Trophoblast cell (in vitro differentiated cells and primary cell): ENCODE data around the gene PEX5.

ENCODE experiments used
- DNase-seq, 2 donors: peaks; one replicate each; pipeline ENCODE4 v3.0.0-alpha.2; 2016
- H2AFZ ChIP-seq: 2 replicates; pipeline ENCODE4 v1.6.1; 2013; ENCODE audit warnings: low read length, moderate library complexity, mild to moderate bottlenecking; ENCODE audit not compliant: insufficient read depth, poor library complexity
- H2AK5ac ChIP-seq: 2 replicates; pipeline ENCODE4 v1.6.1; 2013; ENCODE audit warnings: mild to moderate bottlenecking, low read length
- H2BK120ac ChIP-seq: 2 replicates; pipeline ENCODE4 v1.6.1; 2013; ENCODE audit warnings: low read length, mild to moderate bottlenecking, moderate library complexity; ENCODE audit not compliant: insufficient read depth, poor library complexity
- H2BK12ac ChIP-seq: 2 replicates; pipeline ENCODE4 v1.6.1; 2013; ENCODE audit warnings: mild to moderate bottlenecking, low read length, moderate library complexity
- H2BK5ac ChIP-seq: 2 replicates; pipeline ENCODE4 v1.6.1; 2013; ENCODE audit warnings: low read length, low read depth, moderate library complexity, mild to moderate bottlenecking; ENCODE audit not compliant: poor library complexity
- H3K14ac ChIP-seq: 2 replicates; pipeline ENCODE4 v1.6.1; 2013; ENCODE audit warnings: mild to moderate bottlenecking, low read length
- H3K18ac ChIP-seq: 2 replicates; pipeline ENCODE4 v1.6.1; 2013; ENCODE audit warnings: mild to moderate bottlenecking, low read length
- H3K23ac ChIP-seq: 2 replicates; pipeline ENCODE4 v1.6.1; 2013; ENCODE audit warnings: low read length
- H3K27ac ChIP-seq: 2 replicates; pipeline ENCODE4 v1.5.1; 2013; ENCODE audit warnings: low read depth, mild to moderate bottlenecking, inconsistent platforms, low read length, moderate library complexity
- H3K27me3 ChIP-seq: 2 replicates; pipeline ENCODE4 v1.6.1; 2013; ENCODE audit warnings: inconsistent platforms, mild to moderate bottlenecking, low read length, moderate library complexity; ENCODE audit not compliant: insufficient read depth
- H3K36me3 ChIP-seq, 2 experiments: 1 replicate in 1 of 2; 2 replicates in 1 of 2; pipeline ENCODE4 v1.6.1; 2013; ENCODE audit warnings: low read length in 2 of 2, mild to moderate bottlenecking in 2 of 2, moderate library complexity in 1 of 2; ENCODE audit not compliant: insufficient read depth in 2 of 2, control insufficient read depth in 1 of 2
- H3K4ac ChIP-seq: 2 replicates; pipeline ENCODE4 v1.6.1; 2013; ENCODE audit warnings: low read depth, mild to moderate bottlenecking, low read length, moderate library complexity
- H3K4me1 ChIP-seq, 2 experiments: 1 replicate in 1 of 2; 2 replicates in 1 of 2; pipeline ENCODE4 v1.6.1; 2013; ENCODE audit warnings: low read length in 2 of 2, mild to moderate bottlenecking in 2 of 2, moderate library complexity in 1 of 2; ENCODE audit not compliant: insufficient read depth in 2 of 2, control insufficient read depth in 1 of 2
- H3K4me2 ChIP-seq: 2 replicates; pipeline ENCODE4 v1.6.1; 2013; ENCODE audit warnings: inconsistent platforms, mild to moderate bottlenecking, low read length, moderate library complexity
- H3K4me3 ChIP-seq: 2 replicates; pipeline ENCODE4 v1.5.1; 2013; ENCODE audit warnings: mild to moderate bottlenecking, low read depth, low read length, inconsistent platforms
- H3K79me1 ChIP-seq: one replicate; pipeline ENCODE4 v1.6.1; 2013; ENCODE audit warnings: low read length
- H3K79me2 ChIP-seq: 2 replicates; pipeline ENCODE4 v1.6.1; 2013; ENCODE audit warnings: low read length, mild to moderate bottlenecking; ENCODE audit not compliant: control insufficient read depth, insufficient read depth, poor library complexity
- H3K9ac ChIP-seq: 2 replicates; pipeline ENCODE4 v1.6.1; 2013; ENCODE audit warnings: mild to moderate bottlenecking, low read length
- H3K9me3 ChIP-seq: 2 replicates; pipeline ENCODE4 v1.6.1; 2013; ENCODE audit warnings: low read depth, mild to moderate bottlenecking, control low read depth, inconsistent platforms, low read length; ENCODE audit not compliant: insufficient read depth
- H4K12ac ChIP-seq: 2 replicates; pipeline ENCODE4 v1.6.1; 2013; ENCODE audit warnings: low read depth, mild to moderate bottlenecking, low read length, moderate library complexity
- H4K8ac ChIP-seq: 2 replicates; pipeline ENCODE4 v1.6.1; 2013; ENCODE audit warnings: low read depth, mild to moderate bottlenecking, low read length, moderate library complexity
- H4K91ac ChIP-seq: one replicate; pipeline ENCODE4 v1.6.1; 2013; ENCODE audit warnings: low read depth, mild to moderate bottlenecking, low read length, moderate library complexity
- WGBS: extraction: QIAGEN DNeasy Blood & Tissue Kit; methylation state at CpG from one replicate; pipeline ENCODE4 v1.1.7; 2013; ENCODE audit warnings: missing lambda C conversion rate; ENCODE audit not compliant: insufficient read length, insufficient coverage; ENCODE audit errors: extremely low coverage; 5-methylcytosine and 5-hydroxymethylcytosine counted together

The PEX5 gene

DNA sequence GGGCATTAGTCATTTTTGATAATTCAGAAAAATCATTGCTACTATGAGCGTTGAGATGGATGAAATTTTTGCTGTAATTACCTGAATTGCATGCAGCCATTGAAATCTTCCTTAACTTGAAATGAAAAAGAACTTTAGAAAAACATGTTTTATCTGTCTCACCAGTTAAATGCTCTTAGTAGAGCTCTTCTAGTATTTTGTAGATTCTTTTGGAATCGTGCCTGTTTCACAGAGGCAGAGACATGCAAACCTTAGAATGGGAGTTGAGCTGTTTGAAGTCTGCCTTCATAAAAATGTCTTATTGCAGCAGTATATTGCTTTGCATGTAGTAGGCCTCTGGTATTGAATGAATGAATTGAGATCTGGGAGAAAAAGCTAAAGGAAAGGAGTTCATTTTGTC, 4.2 kb downstream of the PEX5 start:
- WGBS = no CpG with 5 or more reads among the region's 2 CpGs
- Histone ChIP-seq H3K36me3 (peaks cover 2% of the 10 kb centered on the region in 2 experiments), H3K79me2 (peaks cover 3% of the 10 kb centered on the region)

DNA sequence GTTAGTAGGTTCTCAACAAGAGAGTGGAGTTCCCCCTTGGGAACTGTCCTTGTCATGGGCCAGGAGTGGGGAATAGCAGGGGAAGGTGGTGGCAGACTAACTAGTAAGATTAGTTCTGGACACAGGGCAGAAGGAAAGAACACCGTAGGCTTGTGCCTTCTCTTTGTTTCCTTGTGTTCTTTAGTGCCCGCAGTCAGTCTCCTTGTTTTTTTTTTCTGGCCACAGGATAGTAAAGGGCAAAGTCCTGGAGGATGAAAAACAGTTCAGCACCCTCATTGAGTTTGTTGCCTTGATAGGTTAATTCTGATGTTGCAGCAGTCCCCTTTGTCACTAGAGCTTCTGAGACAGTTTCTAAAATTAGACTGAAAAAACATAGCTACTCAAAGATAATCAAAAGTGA, 8.4 kb downstream of the PEX5 start:
- Histone ChIP-seq H3K4ac (no peak overlapping the region), H4K12ac (no peak overlapping the region), H3K79me1 (no peaks in the 10 kb centered on the region)

More for the DNA sequence above, 4.2 kb downstream of the PEX5 start:
- no peak overlapping the region for H3K14ac ChIP-seq
- H3K4me3 ChIP-seq = no peak overlapping the region
- no peak overlapping the region for H3K4me2 ChIP-seq
- no peak overlapping the region for H2AK5ac ChIP-seq
- no peak overlapping the region for H3K23ac ChIP-seq
- no peak for DNase-seq
- H2BK12ac ChIP-seq = no peak overlapping the region
- H4K8ac ChIP-seq = no peak overlapping the region
- H3K27me3 ChIP-seq = no peaks in the 10 kb centered on the region
- no peak overlapping the region for H2BK120ac ChIP-seq
- no peak overlapping the region for H3K27ac ChIP-seq
- H2AFZ ChIP-seq = no peak overlapping the region
- H3K4ac ChIP-seq = no peak overlapping the region
- peaks cover 3 to 10% of the 10 kb centered on the region in 2 experiments for H3K4me1 ChIP-seq
- peaks cover 2% of the 10 kb centered on the region for H3K9me3 ChIP-seq
- H4K12ac ChIP-seq = no peak overlapping the region
- H3K9ac ChIP-seq = no peak overlapping the region
- H2BK5ac ChIP-seq = no peak overlapping the region
- peaks cover 11% of the 10 kb centered on the region for H3K79me1 ChIP-seq
- H4K91ac ChIP-seq = no peak overlapping the region
- H3K18ac ChIP-seq = no peak overlapping the region

DNA sequence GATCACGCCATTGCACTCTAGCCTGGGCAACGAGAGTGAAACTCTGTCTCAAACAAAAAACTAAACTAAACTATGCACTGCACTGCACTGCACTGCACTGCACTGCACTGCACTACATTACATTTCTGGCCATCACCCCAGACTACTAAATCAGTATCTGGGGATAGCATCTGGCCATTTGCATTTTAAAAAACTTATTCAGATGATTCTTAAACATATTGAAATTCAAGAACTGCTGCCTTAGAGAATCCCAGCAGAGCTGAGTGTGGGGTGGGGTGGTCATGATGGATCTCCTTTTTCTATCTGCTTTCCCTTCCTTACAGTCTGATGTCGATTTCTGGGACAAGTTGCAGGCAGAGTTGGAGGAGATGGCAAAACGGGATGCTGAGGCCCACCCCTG, 13.6 kb downstream of the PEX5 start:
- Histone ChIP-seq H4K91ac (no peak overlapping the region), H2AFZ (no peak overlapping the region), H3K14ac (no peak overlapping the region), H3K27ac (no peak overlapping the region), H3K4me2 (no peak overlapping the region), H3K79me2 (no peaks in the 10 kb centered on the region), H3K23ac (no peak overlapping the region), H3K4me3 (no peak overlapping the region), H3K4ac (no peak overlapping the region), H2BK120ac (no peak overlapping the region), H3K18ac (no peak overlapping the region), H3K36me3 (peaks cover 16 to 30% of the 10 kb centered on the region in 2 experiments), H2BK5ac (no peak overlapping the region), H3K9ac (no peak overlapping the region), H3K79me1 (no peaks in the 10 kb centered on the region), H3K9me3 (peaks cover 5% of the 10 kb centered on the region), H3K4me1 (no peaks in the 10 kb centered on the region), H3K27me3 (no peaks in the 10 kb centered on the region), H2BK12ac (no peak overlapping the region), H4K12ac (no peak overlapping the region), H4K8ac (no peak overlapping the region), H2AK5ac (no peak overlapping the region)
- WGBS = no CpG with 5 or more reads among the region's 4 CpGs
- no peak for DNase-seq

More for the DNA sequence above, 8.4 kb downstream of the PEX5 start:
- H2AFZ ChIP-seq = no peak overlapping the region
- no peak overlapping the region for H2AK5ac ChIP-seq
- H3K4me2 ChIP-seq = no peak overlapping the region
- no peak overlapping the region for H3K4me3 ChIP-seq
- no peak overlapping the region for H3K23ac ChIP-seq
- peaks cover 5% of the 10 kb centered on the region for H3K9me3 ChIP-seq
- no peaks in the 10 kb centered on the region for H3K79me2 ChIP-seq
- no peaks in the 10 kb centered on the region for H3K27me3 ChIP-seq
- no peak overlapping the region for H3K18ac ChIP-seq
- no peak overlapping the region for H2BK12ac ChIP-seq
- peaks cover 12 to 20% of the 10 kb centered on the region in 2 experiments for H3K36me3 ChIP-seq
- H2BK5ac ChIP-seq = no peak overlapping the region
- no peak overlapping the region for H4K91ac ChIP-seq
- no peak for DNase-seq
- H4K8ac ChIP-seq = no peak overlapping the region
- WGBS = no CpG with 5 or more reads among the region's 2 CpGs
- no peak overlapping the region for H3K14ac ChIP-seq
- H3K27ac ChIP-seq = no peak overlapping the region
- no peaks in the 10 kb centered on the region for H3K4me1 ChIP-seq
- H3K9ac ChIP-seq = no peak overlapping the region
- H2BK120ac ChIP-seq = no peak overlapping the region

DNA sequence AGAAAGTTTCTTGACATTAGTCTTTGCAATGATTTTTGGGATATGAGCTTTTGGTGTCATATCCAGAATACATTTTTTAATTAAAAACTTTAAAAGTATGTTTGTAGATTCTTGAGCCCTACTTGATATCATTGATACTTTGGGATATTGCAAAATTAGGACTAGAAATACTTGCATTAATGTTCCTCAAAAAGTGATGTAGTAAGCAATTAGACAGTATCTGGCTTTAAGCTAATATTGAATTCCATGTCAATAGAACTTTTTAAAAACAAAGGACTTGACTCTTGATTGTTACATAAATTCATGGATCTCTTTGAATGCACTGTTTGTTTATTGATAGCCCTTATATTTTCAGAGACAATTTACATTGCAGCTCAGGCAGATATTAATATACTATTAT, 15.6 kb downstream of the PEX5 start:
- no peak overlapping the region for H3K14ac ChIP-seq
- H3K36me3 ChIP-seq = peaks cover 28 to 44% of the 10 kb centered on the region in 2 experiments
- no peak overlapping the region for H3K27ac ChIP-seq
- no peak overlapping the region for H4K91ac ChIP-seq
- no peak overlapping the region for H3K23ac ChIP-seq
- H2AFZ ChIP-seq = no peak overlapping the region
- H2BK12ac ChIP-seq = no peak overlapping the region
- H3K4me2 ChIP-seq = no peak overlapping the region
- peaks cover 3% of the 10 kb centered on the region for H3K9me3 ChIP-seq
- no peak overlapping the region for H3K9ac ChIP-seq
- no peak overlapping the region for H2BK120ac ChIP-seq
- H4K12ac ChIP-seq = no peak overlapping the region
- no peaks in the 10 kb centered on the region for H3K79me2 ChIP-seq
- H2AK5ac ChIP-seq = no peak overlapping the region
- H3K4ac ChIP-seq = no peak overlapping the region
- no peaks in the 10 kb centered on the region for H3K27me3 ChIP-seq
- no peaks in the 10 kb centered on the region for H3K79me1 ChIP-seq
- no peak overlapping the region for H4K8ac ChIP-seq
- H3K18ac ChIP-seq = no peak overlapping the region
- H2BK5ac ChIP-seq = no peak overlapping the region
- no peak for DNase-seq
- no peak overlapping the region for H3K4me3 ChIP-seq
- no peaks in the 10 kb centered on the region for H3K4me1 ChIP-seq
